Measurements from ENCODE around the gene EIF6. TPM values are rescaled to one million over a fixed set of nuclear protein-coding genes. Genes with fewer than 3 reads are reported as not detected.
A peak's percentile ranks its signal among the peaks of the same experiment; 100 is the strongest.

EIF6 gene
- total and polyA plus RNA-seq, 9 of the 15 experiments (the other 6 are each of a cell fraction or from before 2014, with no cell fraction given) = 165 to 832 (median 229) TPM

DNA sequence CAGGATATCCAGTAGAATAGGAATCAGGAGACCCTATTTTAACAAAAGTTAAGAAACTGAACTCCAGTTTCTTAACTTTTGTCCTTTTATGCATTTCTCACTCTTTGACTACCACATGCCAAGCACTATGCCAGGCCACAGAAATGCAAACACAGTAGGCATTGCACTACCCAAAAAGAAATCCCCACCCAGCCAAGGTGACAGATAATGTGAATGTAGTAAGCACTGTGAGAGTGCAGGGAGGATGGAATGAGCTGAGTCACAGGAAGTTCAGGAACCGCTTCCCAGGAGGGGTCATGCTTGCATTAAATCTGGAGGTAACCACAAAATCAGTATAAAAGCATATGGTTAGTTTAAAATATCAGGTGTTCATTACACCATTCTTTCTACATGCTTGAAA is 27.7 kb upstream of the EIF6 start (continued):
- TF ChIP-seq, protein P1, sequence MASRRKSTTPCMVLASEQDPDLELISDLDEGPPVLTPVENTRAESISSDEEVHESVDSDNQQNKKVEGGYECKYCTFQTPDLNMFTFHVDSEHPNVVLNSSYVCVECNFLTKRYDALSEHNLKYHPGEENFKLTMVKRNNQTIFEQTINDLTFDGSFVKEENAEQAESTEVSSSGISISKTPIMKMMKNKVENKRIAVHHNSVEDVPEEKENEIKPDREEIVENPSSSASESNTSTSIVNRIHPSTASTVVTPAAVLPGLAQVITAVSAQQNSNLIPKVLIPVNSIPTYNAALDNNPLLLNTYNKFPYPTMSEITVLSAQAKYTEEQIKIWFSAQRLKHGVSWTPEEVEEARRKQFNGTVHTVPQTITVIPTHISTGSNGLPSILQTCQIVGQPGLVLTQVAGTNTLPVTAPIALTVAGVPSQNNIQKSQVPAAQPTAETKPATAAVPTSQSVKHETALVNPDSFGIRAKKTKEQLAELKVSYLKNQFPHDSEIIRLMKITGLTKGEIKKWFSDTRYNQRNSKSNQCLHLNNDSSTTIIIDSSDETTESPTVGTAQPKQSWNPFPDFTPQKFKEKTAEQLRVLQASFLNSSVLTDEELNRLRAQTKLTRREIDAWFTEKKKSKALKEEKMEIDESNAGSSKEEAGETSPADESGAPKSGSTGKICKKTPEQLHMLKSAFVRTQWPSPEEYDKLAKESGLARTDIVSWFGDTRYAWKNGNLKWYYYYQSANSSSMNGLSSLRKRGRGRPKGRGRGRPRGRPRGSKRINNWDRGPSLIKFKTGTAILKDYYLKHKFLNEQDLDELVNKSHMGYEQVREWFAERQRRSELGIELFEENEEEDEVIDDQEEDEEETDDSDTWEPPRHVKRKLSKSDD (conservative IDR thresholded peaks at IDR 0.05; ENCODE audit: low read length) = no peak
- peak; percentile 70 for TF ChIP-seq MAFK (IDR thresholded peaks at IDR 0.05; ENCODE audit: low read length)
- no peak for TF ChIP-seq ZNF282 (CRISPR knock-in tag; IDR thresholded peaks at IDR 0.05)
- TF ChIP-seq, protein P2, sequence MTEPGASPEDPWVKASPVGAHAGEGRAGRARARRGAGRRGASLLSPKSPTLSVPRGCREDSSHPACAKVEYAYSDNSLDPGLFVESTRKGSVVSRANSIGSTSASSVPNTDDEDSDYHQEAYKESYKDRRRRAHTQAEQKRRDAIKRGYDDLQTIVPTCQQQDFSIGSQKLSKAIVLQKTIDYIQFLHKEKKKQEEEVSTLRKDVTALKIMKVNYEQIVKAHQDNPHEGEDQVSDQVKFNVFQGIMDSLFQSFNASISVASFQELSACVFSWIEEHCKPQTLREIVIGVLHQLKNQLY (CRISPR knock-in tag; conservative IDR thresholded peaks at IDR 0.05) = no peak
- no peak for TF ChIP-seq CCNT2 (IDR thresholded peaks at IDR 0.05; ENCODE audit: borderline replicate concordance, extremely low read depth, insufficient read length, low read depth, low read length)
- TF ChIP-seq ELK3 (CRISPR knock-in tag; IDR thresholded peaks at IDR 0.05) = no peak
- no peak for TF ChIP-seq SMARCA5 (IDR thresholded peaks at IDR 0.05)
- no peak for TF ChIP-seq POLR2G (IDR thresholded peaks at IDR 0.05; ENCODE audit: low read depth, low read length)
- TF ChIP-seq ZBTB12 (CRISPR knock-in tag; IDR thresholded peaks at IDR 0.05) = no peak
- no peak for TF ChIP-seq POLR2B (IDR thresholded peaks at IDR 0.05; ENCODE audit: low read depth, partially characterized antibody)
- no peak for TF ChIP-seq ZNF644 (tag; IDR thresholded peaks at IDR 0.05; ENCODE audit: low read depth)
- TF ChIP-seq TARDBP (IDR thresholded peaks at IDR 0.05) = no peak
- no peak for TF ChIP-seq RBM39 (optimal IDR thresholded peaks at IDR 0.05; ENCODE audit: low read depth, low read length)
- TF ChIP-seq BACH1 (tag; IDR thresholded peaks at IDR 0.05) = peak; percentile 64; the same call in 1 of the 2 replicates
- TF ChIP-seq, protein P3, sequence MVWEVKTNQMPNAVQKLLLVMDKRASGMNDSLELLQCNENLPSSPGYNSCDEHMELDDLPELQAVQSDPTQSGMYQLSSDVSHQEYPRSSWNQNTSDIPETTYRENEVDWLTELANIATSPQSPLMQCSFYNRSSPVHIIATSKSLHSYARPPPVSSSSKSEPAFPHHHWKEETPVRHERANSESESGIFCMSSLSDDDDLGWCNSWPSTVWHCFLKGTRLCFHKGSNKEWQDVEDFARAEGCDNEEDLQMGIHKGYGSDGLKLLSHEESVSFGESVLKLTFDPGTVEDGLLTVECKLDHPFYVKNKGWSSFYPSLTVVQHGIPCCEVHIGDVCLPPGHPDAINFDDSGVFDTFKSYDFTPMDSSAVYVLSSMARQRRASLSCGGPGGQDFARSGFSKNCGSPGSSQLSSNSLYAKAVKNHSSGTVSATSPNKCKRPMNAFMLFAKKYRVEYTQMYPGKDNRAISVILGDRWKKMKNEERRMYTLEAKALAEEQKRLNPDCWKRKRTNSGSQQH (CRISPR knock-in tag; IDR thresholded peaks at IDR 0.05) = no peak
- TF ChIP-seq ZNF212 (CRISPR knock-in tag; IDR thresholded peaks at IDR 0.05) = no peak
- TF ChIP-seq FOXJ3 (CRISPR knock-in tag; IDR thresholded peaks at IDR 0.05) = no peak
- no peak for TF ChIP-seq RBM22 (IDR thresholded peaks at IDR 0.05; ENCODE audit: low read depth, low read length, poor library complexity, severe bottlenecking)
- no peak for TF ChIP-seq SRSF1 (IDR thresholded peaks at IDR 0.05; ENCODE audit: low read depth, low read length)
- TF ChIP-seq FOXP4 (CRISPR knock-in tag; IDR thresholded peaks at IDR 0.05; ENCODE audit: borderline replicate concordance) = no peak

Data from K562 (cell line).